ENCODE data around the gene ARL5A. TPM values are rescaled to one million over a fixed set of nuclear protein-coding genes. Genes with fewer than 3 reads are reported as not detected.
A peak's percentile ranks its signal among the peaks of the same experiment; 100 is the strongest.

ARL5A gene
- total and polyA plus RNA-seq, 9 of the 15 experiments (the other 6 are each of a cell fraction or from before 2014, with no cell fraction given): 16.3 to 117 (median 88.4) TPM

DNA sequence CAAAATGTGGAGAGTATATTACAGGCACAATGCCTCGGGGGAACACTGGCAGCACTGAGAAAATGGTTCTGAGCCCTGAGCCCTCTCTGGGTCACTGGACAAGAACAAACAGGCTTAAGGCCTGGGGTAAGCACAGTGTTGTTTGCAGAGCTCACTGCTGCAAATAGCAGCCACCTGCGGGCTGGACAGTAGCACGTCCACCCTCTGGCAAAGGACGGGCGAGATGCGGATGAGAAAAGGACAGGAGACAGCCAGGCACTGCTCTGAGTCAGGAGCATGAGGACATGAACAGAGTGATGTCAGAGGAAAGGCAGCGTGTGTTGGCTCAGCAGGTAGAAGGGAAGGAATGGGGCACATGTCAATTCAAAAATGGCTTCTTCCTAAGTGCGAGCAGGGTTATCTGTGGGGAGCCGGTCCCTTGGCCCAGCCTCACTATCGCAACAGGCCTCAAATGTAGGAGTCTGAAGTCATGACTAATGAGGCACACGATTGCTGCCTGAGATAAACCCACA lies 68.0 kb downstream of the ARL5A start (continued):
- TF ChIP-seq, protein P1, sequence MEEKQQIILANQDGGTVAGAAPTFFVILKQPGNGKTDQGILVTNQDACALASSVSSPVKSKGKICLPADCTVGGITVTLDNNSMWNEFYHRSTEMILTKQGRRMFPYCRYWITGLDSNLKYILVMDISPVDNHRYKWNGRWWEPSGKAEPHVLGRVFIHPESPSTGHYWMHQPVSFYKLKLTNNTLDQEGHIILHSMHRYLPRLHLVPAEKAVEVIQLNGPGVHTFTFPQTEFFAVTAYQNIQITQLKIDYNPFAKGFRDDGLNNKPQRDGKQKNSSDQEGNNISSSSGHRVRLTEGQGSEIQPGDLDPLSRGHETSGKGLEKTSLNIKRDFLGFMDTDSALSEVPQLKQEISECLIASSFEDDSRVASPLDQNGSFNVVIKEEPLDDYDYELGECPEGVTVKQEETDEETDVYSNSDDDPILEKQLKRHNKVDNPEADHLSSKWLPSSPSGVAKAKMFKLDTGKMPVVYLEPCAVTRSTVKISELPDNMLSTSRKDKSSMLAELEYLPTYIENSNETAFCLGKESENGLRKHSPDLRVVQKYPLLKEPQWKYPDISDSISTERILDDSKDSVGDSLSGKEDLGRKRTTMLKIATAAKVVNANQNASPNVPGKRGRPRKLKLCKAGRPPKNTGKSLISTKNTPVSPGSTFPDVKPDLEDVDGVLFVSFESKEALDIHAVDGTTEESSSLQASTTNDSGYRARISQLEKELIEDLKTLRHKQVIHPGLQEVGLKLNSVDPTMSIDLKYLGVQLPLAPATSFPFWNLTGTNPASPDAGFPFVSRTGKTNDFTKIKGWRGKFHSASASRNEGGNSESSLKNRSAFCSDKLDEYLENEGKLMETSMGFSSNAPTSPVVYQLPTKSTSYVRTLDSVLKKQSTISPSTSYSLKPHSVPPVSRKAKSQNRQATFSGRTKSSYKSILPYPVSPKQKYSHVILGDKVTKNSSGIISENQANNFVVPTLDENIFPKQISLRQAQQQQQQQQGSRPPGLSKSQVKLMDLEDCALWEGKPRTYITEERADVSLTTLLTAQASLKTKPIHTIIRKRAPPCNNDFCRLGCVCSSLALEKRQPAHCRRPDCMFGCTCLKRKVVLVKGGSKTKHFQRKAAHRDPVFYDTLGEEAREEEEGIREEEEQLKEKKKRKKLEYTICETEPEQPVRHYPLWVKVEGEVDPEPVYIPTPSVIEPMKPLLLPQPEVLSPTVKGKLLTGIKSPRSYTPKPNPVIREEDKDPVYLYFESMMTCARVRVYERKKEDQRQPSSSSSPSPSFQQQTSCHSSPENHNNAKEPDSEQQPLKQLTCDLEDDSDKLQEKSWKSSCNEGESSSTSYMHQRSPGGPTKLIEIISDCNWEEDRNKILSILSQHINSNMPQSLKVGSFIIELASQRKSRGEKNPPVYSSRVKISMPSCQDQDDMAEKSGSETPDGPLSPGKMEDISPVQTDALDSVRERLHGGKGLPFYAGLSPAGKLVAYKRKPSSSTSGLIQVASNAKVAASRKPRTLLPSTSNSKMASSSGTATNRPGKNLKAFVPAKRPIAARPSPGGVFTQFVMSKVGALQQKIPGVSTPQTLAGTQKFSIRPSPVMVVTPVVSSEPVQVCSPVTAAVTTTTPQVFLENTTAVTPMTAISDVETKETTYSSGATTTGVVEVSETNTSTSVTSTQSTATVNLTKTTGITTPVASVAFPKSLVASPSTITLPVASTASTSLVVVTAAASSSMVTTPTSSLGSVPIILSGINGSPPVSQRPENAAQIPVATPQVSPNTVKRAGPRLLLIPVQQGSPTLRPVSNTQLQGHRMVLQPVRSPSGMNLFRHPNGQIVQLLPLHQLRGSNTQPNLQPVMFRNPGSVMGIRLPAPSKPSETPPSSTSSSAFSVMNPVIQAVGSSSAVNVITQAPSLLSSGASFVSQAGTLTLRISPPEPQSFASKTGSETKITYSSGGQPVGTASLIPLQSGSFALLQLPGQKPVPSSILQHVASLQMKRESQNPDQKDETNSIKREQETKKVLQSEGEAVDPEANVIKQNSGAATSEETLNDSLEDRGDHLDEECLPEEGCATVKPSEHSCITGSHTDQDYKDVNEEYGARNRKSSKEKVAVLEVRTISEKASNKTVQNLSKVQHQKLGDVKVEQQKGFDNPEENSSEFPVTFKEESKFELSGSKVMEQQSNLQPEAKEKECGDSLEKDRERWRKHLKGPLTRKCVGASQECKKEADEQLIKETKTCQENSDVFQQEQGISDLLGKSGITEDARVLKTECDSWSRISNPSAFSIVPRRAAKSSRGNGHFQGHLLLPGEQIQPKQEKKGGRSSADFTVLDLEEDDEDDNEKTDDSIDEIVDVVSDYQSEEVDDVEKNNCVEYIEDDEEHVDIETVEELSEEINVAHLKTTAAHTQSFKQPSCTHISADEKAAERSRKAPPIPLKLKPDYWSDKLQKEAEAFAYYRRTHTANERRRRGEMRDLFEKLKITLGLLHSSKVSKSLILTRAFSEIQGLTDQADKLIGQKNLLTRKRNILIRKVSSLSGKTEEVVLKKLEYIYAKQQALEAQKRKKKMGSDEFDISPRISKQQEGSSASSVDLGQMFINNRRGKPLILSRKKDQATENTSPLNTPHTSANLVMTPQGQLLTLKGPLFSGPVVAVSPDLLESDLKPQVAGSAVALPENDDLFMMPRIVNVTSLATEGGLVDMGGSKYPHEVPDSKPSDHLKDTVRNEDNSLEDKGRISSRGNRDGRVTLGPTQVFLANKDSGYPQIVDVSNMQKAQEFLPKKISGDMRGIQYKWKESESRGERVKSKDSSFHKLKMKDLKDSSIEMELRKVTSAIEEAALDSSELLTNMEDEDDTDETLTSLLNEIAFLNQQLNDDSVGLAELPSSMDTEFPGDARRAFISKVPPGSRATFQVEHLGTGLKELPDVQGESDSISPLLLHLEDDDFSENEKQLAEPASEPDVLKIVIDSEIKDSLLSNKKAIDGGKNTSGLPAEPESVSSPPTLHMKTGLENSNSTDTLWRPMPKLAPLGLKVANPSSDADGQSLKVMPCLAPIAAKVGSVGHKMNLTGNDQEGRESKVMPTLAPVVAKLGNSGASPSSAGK (IDR thresholded peaks at IDR 0.05): peak; percentile 85
- TF ChIP-seq ZZZ3 (IDR thresholded peaks at IDR 0.05): no peak
- no peak; a peak in 1 of 4 replicates for TF ChIP-seq ETV6 (IDR thresholded peaks at IDR 0.05; ENCODE audit: borderline replicate concordance in 1 of 2, low read depth in 2 of 2, low read length in 1 of 2)
- TF ChIP-seq ETV6 (CRISPR knock-in tag; IDR thresholded peaks at IDR 0.05; ENCODE audit: borderline replicate concordance): no peak
- TF ChIP-seq, protein P2, sequence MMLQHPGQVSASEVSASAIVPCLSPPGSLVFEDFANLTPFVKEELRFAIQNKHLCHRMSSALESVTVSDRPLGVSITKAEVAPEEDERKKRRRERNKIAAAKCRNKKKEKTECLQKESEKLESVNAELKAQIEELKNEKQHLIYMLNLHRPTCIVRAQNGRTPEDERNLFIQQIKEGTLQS (IDR thresholded peaks at IDR 0.05): peak; percentile 79
- TF ChIP-seq, protein P2 (CRISPR knock-in tag; conservative IDR thresholded peaks at IDR 0.05): 0 out of 2 replicates have a peak, but pooled peaks have one; percentile 34
- TF ChIP-seq, protein P3, sequence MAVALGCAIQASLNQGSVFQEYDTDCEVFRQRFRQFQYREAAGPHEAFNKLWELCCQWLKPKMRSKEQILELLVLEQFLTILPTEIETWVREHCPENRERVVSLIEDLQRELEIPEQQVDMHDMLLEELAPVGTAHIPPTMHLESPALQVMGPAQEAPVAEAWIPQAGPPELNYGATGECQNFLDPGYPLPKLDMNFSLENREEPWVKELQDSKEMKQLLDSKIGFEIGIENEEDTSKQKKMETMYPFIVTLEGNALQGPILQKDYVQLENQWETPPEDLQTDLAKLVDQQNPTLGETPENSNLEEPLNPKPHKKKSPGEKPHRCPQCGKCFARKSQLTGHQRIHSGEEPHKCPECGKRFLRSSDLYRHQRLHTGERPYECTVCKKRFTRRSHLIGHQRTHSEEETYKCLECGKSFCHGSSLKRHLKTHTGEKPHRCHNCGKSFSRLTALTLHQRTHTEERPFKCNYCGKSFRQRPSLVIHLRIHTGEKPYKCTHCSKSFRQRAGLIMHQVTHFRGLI (CRISPR knock-in tag; IDR thresholded peaks at IDR 0.05): no peak
- TF ChIP-seq GATA2 (CRISPR knock-in tag; IDR thresholded peaks at IDR 0.05): peak; percentile 45
- TF ChIP-seq SREBF2 (CRISPR knock-in tag; IDR thresholded peaks at IDR 0.05): no peak
- TF ChIP-seq, protein P4, sequence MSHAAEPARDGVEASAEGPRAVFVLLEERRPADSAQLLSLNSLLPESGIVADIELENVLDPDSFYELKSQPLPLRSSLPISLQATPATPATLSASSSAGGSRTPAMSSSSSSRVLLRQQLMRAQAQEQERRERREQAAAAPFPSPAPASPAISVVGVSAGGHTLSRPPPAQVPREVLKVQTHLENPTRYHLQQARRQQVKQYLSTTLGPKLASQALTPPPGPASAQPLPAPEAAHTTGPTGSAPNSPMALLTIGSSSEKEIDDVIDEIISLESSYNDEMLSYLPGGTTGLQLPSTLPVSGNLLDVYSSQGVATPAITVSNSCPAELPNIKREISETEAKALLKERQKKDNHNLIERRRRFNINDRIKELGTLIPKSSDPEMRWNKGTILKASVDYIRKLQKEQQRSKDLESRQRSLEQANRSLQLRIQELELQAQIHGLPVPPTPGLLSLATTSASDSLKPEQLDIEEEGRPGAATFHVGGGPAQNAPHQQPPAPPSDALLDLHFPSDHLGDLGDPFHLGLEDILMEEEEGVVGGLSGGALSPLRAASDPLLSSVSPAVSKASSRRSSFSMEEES (CRISPR knock-in tag; IDR thresholded peaks at IDR 0.05): no peak
- TF ChIP-seq EGR1 (conservative IDR thresholded peaks at IDR 0.05): no peak
- 0 out of 2 replicates have a peak, but pooled peaks have one; percentile 65 for TF ChIP-seq E2F3 (CRISPR knock-in tag; IDR thresholded peaks at IDR 0.05)
- TF ChIP-seq ZNF766 (CRISPR knock-in tag; conservative IDR thresholded peaks at IDR 0.05): peak; percentile 73; the same call in 1 of the 2 replicates

Data from K562 (cell line).